Glomerular endothelial cell (primary cell): Measurements from ENCODE around the gene POP7. TPM values are rescaled to one million over a fixed set of nuclear protein-coding genes. Genes with fewer than 3 reads are reported as not detected.
"Not testable (repeated sequence)": the region's sequence is repeated elsewhere in the genome, so short reads cannot be mapped to it uniquely, and the experiment has no call there.

Source experiments
- DNase-seq: peaks from one replicate; pipeline ENCODE4 v3.0.0-alpha.2; 2011; ENCODE audit warnings: low read depth, low spot score; ENCODE audit errors: extremely low read depth
- total RNA-seq: library from RNA; depleted of rRNA; stranded (reverse); fragments of >200 nt; gene quantifications from 2 replicates; pipeline ENCODE4 v1.2.3, GENCODE V29; 2015

POP7 gene
- 27.8 and 37.2 TPM in 2 replicates for total RNA-seq

- DNase-seq, result peak; percentile 75
Measured at GRCh38 chr7:100705753-100706671, at the start of gene POP7. POP7 (plus strand) TSS chr7:100706121; CDS start chr7:100706831, 710 bp downstream.

- not testable (repeated sequence) for DNase-seq
Measured at GRCh38 chr7:100662194-100662776, 43.6 kb upstream of the POP7 start.

GRCh38 chr7:100665168-100665726, 40.7 kb upstream of the POP7 start:
- no peak for DNase-seq

- DNase-seq, result no peak
Measured at GRCh38 chr7:100667331-100668068, 38.4 kb upstream of the POP7 start.

- no peak for DNase-seq
Measured at GRCh38 chr7:100668069-100668449, 37.9 kb upstream of the POP7 start.

GRCh38 chr7:100669106-100669505, 36.8 kb upstream of the POP7 start:
- DNase-seq, result not testable (repeated sequence)

- no peak for DNase-seq
Measured at GRCh38 chr7:100670074-100670473, 35.8 kb upstream of the POP7 start.

- no peak for DNase-seq
Measured at GRCh38 chr7:100671353-100672327, 34.3 kb upstream of the POP7 start.

- peak; percentile 93 for DNase-seq
Measured at GRCh38 chr7:100673302-100673941, 32.5 kb upstream of the POP7 start, which contains the start of gene GNB2. GNB2 (plus strand) TSS chr7:100673740; CDS start chr7:100676266, 2,526 bp downstream.

GRCh38 chr7:100673942-100674410, 31.9 kb upstream of the POP7 start:
- DNase-seq, result no peak

- DNase-seq, result no peak
Measured at GRCh38 chr7:100674411-100675104, 31.4 kb upstream of the POP7 start.

GRCh38 chr7:100675105-100675451, 30.8 kb upstream of the POP7 start:
- DNase-seq, result no peak

GRCh38 chr7:100675581-100676350, 30.2 kb upstream of the POP7 start:
- no peak for DNase-seq

- DNase-seq, result no peak
Measured at GRCh38 chr7:100676501-100677306, 29.2 kb upstream of the POP7 start.

- DNase-seq, result no peak
Measured at GRCh38 chr7:100677308-100678267, 28.3 kb upstream of the POP7 start.
